Spleen (tissue), 11 donors: ENCODE results near the gene PLXNB1. TPM values are rescaled to one million over a fixed set of nuclear protein-coding genes. Genes with fewer than 3 reads are reported as not detected.

Experiments used
- DNase-seq: peaks from one replicate; pipeline ENCODE4 v3.0.0-alpha.2; 2020
- H3K27ac ChIP-seq, 8 donors: fragments of 200-600 bp; sonication (generic) in 7 of 8; 1 replicate in 4 of 8; 2 replicates in 4 of 8; pipeline versions ENCODE4 v1.5.0 to v1.8.0; 2016 to 2021; ENCODE audit warnings: inconsistent platforms in 4 of 8, mild to moderate bottlenecking in 4 of 8, moderate library complexity in 1 of 8
- H3K27me3 ChIP-seq, 7 donors: fragments of 200-600 bp; sonication (generic) in 6 of 7; replicated peaks in 1 of 7; 1 replicate in 4 of 7; 2 replicates in 3 of 7; pipeline versions ENCODE4 v1.5.0 to v1.8.0; 2016 to 2021; ENCODE audit warnings: inconsistent platforms in 3 of 7, mild to moderate bottlenecking in 1 of 7
- H3K36me3 ChIP-seq, 6 donors: fragments of 200-600 bp; sonication (generic) in 5 of 6; 1 replicate in 4 of 6; 2 replicates in 2 of 6; pipeline versions ENCODE4 v1.5.0 to v1.8.0; 2016 to 2021; ENCODE audit warnings: inconsistent platforms in 2 of 6
- H3K4me1 ChIP-seq, 6 donors: fragments of 200-600 bp; sonication (generic) in 5 of 6; 1 replicate in 3 of 6; 2 replicates in 3 of 6; pipeline versions ENCODE4 v1.5.0 to v1.8.0; 2016 to 2021; ENCODE audit warnings: inconsistent platforms in 3 of 6
- H3K4me3 ChIP-seq, 8 donors: fragments of 200-600 bp; sonication (generic) in 7 of 8; 1 replicate in 4 of 8; 2 replicates in 4 of 8; pipeline versions ENCODE4 v1.5.0 to v1.8.0; 2016 to 2021; ENCODE audit warnings: inconsistent platforms in 4 of 8, mild to moderate bottlenecking in 4 of 8, moderate library complexity in 2 of 8
- H3K9me3 ChIP-seq, 8 donors: fragments of 200-600 bp; sonication (generic) in 7 of 8; 1 replicate in 4 of 8; 2 replicates in 4 of 8; pipeline versions ENCODE4 v1.5.0 to v1.8.0; 2016 to 2021; ENCODE audit warnings: inconsistent platforms in 4 of 8
- POLR2A ChIP-seq, 3 donors: fragments of 450-650 bp; IDR thresholded peaks; one replicate each; pipeline ENCODE4 v1.5.1; 2017; ENCODE audit warnings: antibody characterized with exemption in 3 of 3, mild to moderate bottlenecking in 1 of 3
- POLR2AphosphoS5 ChIP-seq, 3 donors: sonication (generic); formaldehyde crosslinking; IDR thresholded peaks; one replicate each; pipeline ENCODE4 v1.5.1; 2017; ENCODE audit warnings: antibody characterized with exemption in 3 of 3
- WGBS, 5 donors: extraction: QIAGEN DNeasy Blood & Tissue Kit in 3 of 5; methylation state at CpG; one replicate each; pipeline versions ENCODE4 v1.1.5 to v1.1.7; 2013 to 2018; 5-methylcytosine and 5-hydroxymethylcytosine counted together
- intact Hi-C: fragments of 100-400 bp; cut with DNase I; formaldehyde crosslinking; loops from one replicate; pipeline ENCODE4 v1.15.0; 2023; ENCODE audit warnings: low total_unique reads
- polyA plus RNA-seq, 3 donors: library from polyadenylated mRNA; stranded (reverse); fragments of 200-250 nt; gene quantifications; one replicate each; pipeline ENCODE4 v1.2.1, GENCODE V29; 2013
- total RNA-seq, 7 donors: library from RNA; depleted of rRNA in 3 of 7; stranded (reverse); fragments of >200 nt in 3 of 7; fragmentation: NEBNext Ultra II Directional in 4 of 7; extraction: Animal tissue kit (Norgen Biotek cat#: 25700) in 4 of 7; gene quantifications; one replicate each; pipeline versions ENCODE4 v1.1.0 to v1.2.1, GENCODE V29; 2016 to 2021
- TF ChIP-seq, protein P1 (sequence below), 11 experiments: fragments of 200-600 bp in 7 of 11; fragments of 450-650 bp in 4 of 11; sonication (generic) in 4 of 11; IDR thresholded peaks in 8 of 11; conservative IDR thresholded peaks in 3 of 11; 1 replicate in 7 of 11; 2 replicates in 4 of 11; pipeline versions ENCODE4 v1.4.0 to v1.8.0; 2016 to 2021; ENCODE audit warnings: antibody characterized with exemption in 11 of 11, inconsistent platforms in 4 of 11, mild to moderate bottlenecking in 1 of 11
- donor health status: healthy with polysubstance abuse.
- donor health status: DM: no; HTN: no; CAD: no; lungs with moderate emphysema.
- donor health status: DM: no; HTN: no; CAD: no.
- donor health status: Bipolar disorder and iron deficiency.
- donor health status: healthy.
- donor health status: DM: no; HTN: no; CAD: no.
- donor health status: DM: yes; HTN: yes; CAD: no.

The PLXNB1 gene
- total and polyA plus RNA-seq, 10 donors: 12.3 to 95.9 (median 54.2) TPM

- peaks cover 0 to 80% (median 25%) of the 10 kb centered on the region in 6 donors for H3K36me3 ChIP-seq
- H3K27ac ChIP-seq: no peak overlapping the region
- H3K4me3 ChIP-seq: no peak overlapping the region
- H3K27me3 ChIP-seq: no peaks in the 10 kb centered on the region
- peaks cover 0 to 27% (median 9%) of the 10 kb centered on the region in 6 donors for H3K4me1 ChIP-seq
- H3K9me3 ChIP-seq: no peaks in the 10 kb centered on the region
- peak; percentile 51 for DNase-seq
- intact Hi-C loops: no loop called here
- TF ChIP-seq, protein P1, sequence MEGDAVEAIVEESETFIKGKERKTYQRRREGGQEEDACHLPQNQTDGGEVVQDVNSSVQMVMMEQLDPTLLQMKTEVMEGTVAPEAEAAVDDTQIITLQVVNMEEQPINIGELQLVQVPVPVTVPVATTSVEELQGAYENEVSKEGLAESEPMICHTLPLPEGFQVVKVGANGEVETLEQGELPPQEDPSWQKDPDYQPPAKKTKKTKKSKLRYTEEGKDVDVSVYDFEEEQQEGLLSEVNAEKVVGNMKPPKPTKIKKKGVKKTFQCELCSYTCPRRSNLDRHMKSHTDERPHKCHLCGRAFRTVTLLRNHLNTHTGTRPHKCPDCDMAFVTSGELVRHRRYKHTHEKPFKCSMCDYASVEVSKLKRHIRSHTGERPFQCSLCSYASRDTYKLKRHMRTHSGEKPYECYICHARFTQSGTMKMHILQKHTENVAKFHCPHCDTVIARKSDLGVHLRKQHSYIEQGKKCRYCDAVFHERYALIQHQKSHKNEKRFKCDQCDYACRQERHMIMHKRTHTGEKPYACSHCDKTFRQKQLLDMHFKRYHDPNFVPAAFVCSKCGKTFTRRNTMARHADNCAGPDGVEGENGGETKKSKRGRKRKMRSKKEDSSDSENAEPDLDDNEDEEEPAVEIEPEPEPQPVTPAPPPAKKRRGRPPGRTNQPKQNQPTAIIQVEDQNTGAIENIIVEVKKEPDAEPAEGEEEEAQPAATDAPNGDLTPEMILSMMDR (IDR thresholded peaks at IDR 0.05 in 8 of 11, conservative IDR thresholded peaks at IDR 0.05 in 3 of 11): no peak
- TF ChIP-seq POLR2A (IDR thresholded peaks at IDR 0.05) (no peak), POLR2AphosphoS5 (IDR thresholded peaks at IDR 0.05) (no peak)
- 90 to 95% (median 94%) methylated on average over 23 to 24 of the region's 24 CpGs for WGBS, 5 donors
Observed at GRCh38 chr3:48415251-48415953, 14.5 kb downstream of the PLXNB1 start.

GRCh38 chr3:48414376-48415250 is 15.3 kb downstream of the PLXNB1 start:
- H3K36me3 ChIP-seq: peaks cover 0 to 87% (median 25%) of the 10 kb centered on the region in 6 donors
- no peak overlapping the region for H3K27ac ChIP-seq
- DNase-seq: peak; percentile 50
- WGBS, 5 donors: 89 to 93% (median 92%) methylated on average over 22 to 25 of the region's 25 CpGs
- H3K9me3 ChIP-seq: no peaks in the 10 kb centered on the region
- intact Hi-C loops: no loop called here
- TF ChIP-seq, protein P1 (IDR thresholded peaks at IDR 0.05 in 8 of 11, conservative IDR thresholded peaks at IDR 0.05 in 3 of 11): no peak
- no peak overlapping the region for H3K4me3 ChIP-seq
- H3K4me1 ChIP-seq: peaks cover 0 to 19% (median 6%) of the 10 kb centered on the region in 6 donors
- H3K27me3 ChIP-seq: no peaks in the 10 kb centered on the region

- TF ChIP-seq, protein P1 (IDR thresholded peaks at IDR 0.05 in 8 of 11, conservative IDR thresholded peaks at IDR 0.05 in 3 of 11): no peak
- peak in 1 of 3 donors; percentile 8 for TF ChIP-seq POLR2AphosphoS5 (IDR thresholded peaks at IDR 0.05)
- no peak for TF ChIP-seq POLR2A (IDR thresholded peaks at IDR 0.05)
- no peaks in the 10 kb centered on the region for H3K9me3 ChIP-seq
- no peak overlapping the region for H3K4me3 ChIP-seq
- H3K36me3 ChIP-seq: peaks cover 0 to 95% (median 25%) of the 10 kb centered on the region in 6 donors
- no peak overlapping the region for H3K27ac ChIP-seq
- H3K27me3 ChIP-seq: no peaks in the 10 kb centered on the region
- DNase-seq: peak; percentile 64
- WGBS, 5 donors: 79 to 87% (median 85%) methylated on average over 5 to 14 of the region's 14 CpGs
- H3K4me1 ChIP-seq: peaks cover 0 to 9% (median 2%) of the 10 kb centered on the region in 6 donors
- intact Hi-C loops: no loop called here
Observed at GRCh38 chr3:48413611-48414010, 16.3 kb downstream of the PLXNB1 start.

GRCh38 chr3:48413086-48413485 is 16.8 kb downstream of the PLXNB1 start:
- no peak for DNase-seq
- Histone ChIP-seq H3K27ac (no peak overlapping the region), H3K36me3 (peaks cover 0 to 93% (median 25%) of the 10 kb centered on the region in 6 donors), H3K4me3 (no peak overlapping the region), H3K9me3 (no peaks in the 10 kb centered on the region), H3K27me3 (no peaks in the 10 kb centered on the region), H3K4me1 (peaks cover 0 to 4% (median 0%) of the 10 kb centered on the region in 6 donors)
- TF ChIP-seq POLR2AphosphoS5 (IDR thresholded peaks at IDR 0.05) (no peak), POLR2A (IDR thresholded peaks at IDR 0.05) (no peak)
- TF ChIP-seq, protein P1 (IDR thresholded peaks at IDR 0.05 in 8 of 11, conservative IDR thresholded peaks at IDR 0.05 in 3 of 11): no peak
- intact Hi-C loops: no loop called here
- 81 to 89% (median 85%) methylated on average over 6 to 8 of the region's 8 CpGs for WGBS, 5 donors
